Renal pelvis (tissue), 4 donors: ENCODE data around the gene ECI1. TPM values are rescaled to one million over a fixed set of nuclear protein-coding genes. Genes with fewer than 3 reads are reported as not detected.
"Not testable (repeated sequence)": the region's sequence is repeated elsewhere in the genome, so short reads cannot be mapped to it uniquely, and the experiment has no call there.

Experiments used
- DNase-seq: peaks from one replicate; pipeline ENCODE4 v3.0.0-alpha.2; 2013
- polyA plus RNA-seq, 3 donors: library from polyadenylated mRNA; unstranded; fragments of 120-200 nt; gene quantifications; one replicate each; pipeline ENCODE4 v1.2.1, GENCODE V29; 2013; ENCODE audit not compliant: insufficient read length in 3 of 3

ECI1 gene
- polyA plus RNA-seq, 3 donors, result 76.6 to 90.9 (median 81.6) TPM

DNA sequence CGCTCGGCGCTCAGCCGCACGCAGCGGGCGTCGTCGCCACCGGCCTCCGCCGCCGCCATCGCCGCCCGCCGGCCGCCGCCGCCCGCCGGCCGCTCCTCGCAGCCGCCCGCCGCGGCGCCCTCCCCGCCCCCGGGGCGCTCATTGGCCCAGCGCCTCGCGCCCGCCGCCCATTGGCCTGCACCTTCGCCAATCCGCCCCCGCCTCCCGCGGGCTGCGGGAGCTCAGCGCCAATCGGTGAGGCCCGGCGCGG lies 36.7 kb downstream of the ECI1 start, which contains the start of gene PGP:
Gene PGP (minus strand): TSS at position 122 of the 250 bp plus-strand sequence. CDS start 63 bp downstream, at position 59.
- no peak for DNase-seq

DNA sequence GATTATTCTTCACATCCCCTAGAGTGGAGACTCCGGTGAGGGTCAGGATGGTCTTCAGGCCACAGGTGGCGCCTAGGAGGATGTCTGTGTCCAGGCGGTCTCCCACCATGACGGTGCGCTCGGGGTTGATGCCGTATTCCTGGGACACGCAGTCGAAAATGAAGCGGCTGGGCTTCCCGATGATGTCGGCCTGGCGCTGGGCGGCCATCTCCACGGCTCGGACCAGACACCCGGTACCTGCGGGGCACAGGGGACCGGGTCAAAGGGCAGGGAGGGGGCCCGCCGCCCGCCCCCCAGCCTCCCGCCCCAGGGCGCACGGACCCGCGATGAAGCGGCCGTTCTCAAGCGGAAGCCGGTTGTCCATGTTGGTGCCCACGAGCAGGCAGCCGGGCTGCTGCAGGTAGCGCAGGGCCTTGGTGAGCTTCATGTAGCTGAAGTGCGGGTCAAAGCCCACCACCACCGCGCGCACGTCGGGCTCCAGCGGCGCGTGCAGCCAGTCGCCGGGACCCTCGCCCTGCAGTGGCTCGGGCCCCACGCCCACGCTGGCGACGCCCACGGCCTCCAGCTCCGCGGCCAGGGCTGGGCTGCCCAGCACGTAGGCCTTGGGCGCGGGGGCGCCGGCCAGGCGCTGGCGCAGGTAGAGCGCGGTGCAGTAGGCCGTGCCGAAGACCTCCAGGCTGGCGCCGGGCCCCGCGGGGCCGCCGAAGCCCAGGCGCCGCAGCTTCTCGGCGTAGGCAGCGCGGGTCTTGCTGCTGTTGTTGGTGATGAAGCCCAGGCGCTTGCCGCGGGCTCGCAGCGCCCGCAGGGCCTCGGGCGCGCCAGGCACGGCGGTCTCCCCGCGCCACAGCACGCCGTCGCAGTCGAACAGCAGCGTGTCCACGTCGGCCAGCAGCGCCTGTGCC lies 37.3 kb downstream of the ECI1 start:
- no peak for DNase-seq

DNA sequence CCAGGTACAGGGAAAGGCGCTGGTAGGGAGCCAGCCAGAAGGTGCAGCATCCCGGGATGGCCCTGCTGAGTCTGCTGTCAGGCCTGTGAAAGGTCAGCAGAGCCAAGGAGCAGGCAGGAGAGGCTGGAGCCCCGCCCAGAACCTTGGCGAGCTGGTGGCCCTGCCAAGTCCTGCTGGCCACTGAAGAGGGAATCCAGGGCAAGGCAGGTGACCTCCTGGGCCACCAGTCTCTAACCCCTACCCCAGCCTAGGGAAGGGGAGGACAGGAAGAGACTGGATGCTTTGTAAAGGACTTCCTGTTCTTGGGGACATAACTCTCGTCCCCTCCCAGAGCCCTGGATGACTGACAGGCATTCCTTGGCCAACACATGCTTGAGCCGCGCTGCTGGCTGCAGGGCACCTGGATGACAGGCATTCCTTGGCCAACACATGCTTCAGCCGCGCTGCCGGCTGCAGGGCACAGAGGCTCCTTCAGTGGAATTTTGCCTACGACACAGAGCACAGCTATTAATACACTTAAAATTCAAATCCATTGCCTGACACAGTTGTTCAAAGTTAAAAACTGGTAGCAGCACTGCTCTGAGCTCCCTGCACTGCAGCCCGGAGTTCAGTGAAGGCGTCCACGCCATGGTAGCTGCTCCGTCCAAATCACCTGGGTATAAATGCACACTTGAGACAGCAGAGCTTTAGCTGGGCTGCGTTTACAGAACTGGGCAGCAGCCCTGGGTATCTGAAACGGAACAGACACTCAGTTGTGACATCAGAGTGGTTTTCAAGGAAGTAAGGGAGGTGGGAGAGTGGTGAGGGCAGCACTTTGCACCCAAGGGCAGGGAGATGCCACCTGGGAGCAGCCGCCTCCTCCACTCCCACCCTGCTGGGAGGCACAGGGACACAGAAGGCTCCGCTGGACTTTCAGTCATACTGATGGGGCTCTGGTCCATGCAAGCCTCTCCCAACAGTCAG lies 38.7 kb downstream of the ECI1 start:
- DNase-seq, result no peak

DNA sequence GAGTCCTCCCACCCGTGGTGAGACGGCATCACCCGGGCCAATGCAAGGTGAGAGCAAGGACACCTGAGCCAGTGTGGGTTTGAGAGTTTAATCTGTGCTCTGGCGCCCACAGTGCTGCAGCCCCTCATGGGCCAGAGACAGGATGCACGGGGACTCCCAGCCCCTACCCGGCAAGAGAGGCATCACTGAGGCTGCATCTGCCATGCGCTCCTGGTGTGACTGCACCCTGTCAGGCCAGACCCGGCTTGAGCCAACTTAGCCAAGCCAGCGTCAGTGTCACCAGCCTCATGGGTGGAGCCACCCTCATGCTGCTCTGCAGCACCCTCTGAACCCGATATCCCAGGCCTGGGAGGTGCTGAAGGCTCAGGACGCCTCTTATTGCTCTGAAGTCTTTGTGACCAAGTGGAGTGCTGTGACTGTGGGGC lies 39.5 kb downstream of the ECI1 start:
- no peak for DNase-seq

DNA sequence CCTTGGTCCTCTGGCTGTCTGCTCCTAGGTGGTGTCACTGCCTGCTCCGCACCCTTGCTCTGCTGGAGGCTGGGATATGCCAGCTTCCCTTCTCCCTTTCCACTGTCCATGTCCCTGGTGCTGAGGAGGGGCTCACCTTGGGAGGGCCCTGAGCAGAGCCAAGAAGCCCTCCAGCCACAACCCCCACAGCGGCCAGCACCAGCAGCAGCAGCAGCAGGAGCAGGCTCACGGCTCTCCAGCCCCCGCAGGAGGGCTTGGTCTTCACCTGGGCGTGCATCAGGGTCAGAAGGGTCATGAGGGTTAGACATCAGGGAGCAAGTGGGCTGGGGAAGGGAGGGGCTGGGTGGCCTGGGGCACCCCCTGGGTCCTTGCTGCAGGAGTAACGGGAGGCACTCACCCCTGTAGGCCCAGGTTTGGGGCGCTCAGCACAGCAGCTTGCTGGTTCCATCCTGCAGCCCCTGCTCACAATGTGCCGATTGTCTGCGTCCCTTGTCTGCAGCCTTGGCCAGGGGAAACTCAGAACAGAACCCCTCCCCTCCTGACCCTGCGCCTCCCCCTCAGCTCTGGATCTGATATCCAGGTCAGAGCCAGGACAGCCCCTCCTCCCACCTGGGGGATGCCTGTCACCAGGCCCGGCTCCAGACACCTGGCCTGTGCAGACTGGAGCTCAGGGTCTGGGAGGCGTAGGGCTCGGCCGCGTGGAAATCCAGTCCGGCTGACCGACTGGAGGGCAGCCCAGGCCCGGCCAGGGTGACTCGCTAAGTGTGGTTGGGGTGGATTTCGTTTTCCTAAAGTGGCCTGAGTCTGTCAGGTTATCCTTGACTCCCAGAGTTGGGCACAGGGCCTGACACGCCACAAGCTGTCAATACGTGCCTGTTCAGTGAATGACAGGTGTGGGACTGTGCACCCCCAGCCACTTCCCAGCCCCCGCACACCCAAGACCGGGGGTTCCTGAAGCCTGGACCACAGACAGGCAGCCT lies 40.7 kb downstream of the ECI1 start, which contains the start of gene BRICD5:
Gene BRICD5 (minus strand): TSS at position 478 of the 980 bp plus-strand sequence. CDS start 30 bp downstream, at position 448.
- no peak for DNase-seq

DNA sequence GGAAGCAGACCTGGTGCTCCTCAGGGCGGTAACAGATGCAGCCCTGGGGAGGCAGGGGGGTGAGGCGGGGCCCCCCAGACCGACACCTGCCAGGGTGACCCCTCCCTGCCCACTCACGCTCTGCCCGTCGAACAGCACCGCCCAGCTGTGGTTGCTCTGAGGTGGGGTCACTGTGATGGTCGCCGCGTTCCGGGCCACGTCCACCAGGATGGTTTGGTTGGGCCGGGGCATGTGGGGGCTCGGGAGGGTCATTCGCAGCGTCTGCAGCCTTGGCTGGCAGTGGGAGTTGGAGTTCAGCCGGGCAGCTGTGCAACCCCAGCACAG lies 41.4 kb downstream of the ECI1 start:
- no peak for DNase-seq

DNA sequence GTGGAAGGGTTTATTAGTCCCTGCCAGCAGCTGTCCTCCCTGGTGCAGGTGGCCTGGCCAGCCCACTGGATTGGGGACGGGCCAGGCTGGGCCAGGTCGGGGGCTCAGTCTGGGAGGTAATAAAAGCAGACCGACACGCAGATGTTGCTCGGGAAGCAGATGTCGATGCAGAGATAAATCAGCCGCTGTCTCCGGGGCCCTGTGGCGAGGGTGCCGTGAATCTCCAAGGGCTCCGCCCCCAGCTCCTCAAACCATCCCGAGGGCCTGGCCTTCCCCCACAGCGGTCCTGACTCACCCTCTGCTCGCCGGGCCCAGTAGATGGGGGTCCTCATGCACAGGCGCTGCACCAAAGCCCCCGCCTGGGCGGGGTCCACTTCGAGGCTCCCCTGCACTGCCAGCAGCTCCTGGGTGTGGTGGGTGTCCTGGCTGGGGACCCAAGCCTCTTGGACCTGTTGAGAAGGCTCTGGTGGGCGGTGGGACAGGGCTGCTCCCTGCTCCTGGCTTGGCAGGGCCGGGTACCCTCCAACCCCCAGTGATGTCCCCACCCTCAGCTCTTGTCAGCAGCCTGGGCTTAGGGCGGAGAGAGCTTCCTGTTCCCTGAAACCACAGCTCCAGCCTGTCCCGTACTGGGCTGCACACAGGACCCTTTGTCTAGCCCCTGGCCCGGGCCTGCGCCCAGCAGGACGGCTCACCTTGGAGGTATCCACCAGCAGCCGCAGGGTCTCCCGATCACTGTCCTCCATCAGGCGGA lies 42.0 kb downstream of the ECI1 start:
- no peak for DNase-seq

DNA sequence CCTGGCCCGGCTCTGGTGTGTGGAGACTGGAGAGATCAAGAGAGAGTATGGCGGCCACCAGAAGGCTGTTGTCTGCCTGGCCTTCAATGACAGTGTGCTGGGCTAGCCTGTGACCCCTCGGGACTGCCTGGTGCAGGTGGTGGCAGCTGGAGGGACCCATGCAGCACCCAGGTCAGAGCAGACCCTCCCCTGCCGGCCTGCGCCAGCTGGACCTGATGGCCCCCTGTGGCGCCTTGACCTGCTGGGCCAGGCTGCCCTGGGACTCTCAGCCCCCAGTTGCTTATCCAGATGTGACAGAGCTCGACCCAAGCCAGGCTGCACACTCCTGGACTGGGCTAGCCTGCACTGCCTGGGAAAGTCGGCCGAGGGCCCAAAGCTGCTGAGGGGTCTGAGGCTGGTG lies 42.6 kb downstream of the ECI1 start:
- no peak for DNase-seq

DNA sequence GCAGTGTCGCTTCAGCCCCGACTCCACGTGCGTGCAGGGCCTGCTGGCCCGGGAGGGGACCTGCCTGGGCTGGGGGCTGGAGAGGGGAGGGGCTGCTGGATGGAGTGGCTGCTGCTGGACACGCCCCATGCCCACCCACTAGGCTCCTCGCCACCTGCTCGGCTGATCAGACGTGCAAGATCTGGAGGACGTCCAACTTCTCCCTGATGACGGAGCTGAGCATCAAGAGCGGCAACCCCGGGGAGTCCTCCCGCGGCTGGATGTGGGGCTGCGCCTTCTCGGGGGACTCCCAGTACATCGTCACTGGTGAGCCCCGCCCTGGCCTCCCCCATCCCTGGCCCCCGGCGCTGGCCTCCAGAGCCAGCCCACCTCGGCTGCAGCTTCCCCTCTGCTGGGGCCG lies 43.1 kb downstream of the ECI1 start:
- DNase-seq, result no peak

DNA sequence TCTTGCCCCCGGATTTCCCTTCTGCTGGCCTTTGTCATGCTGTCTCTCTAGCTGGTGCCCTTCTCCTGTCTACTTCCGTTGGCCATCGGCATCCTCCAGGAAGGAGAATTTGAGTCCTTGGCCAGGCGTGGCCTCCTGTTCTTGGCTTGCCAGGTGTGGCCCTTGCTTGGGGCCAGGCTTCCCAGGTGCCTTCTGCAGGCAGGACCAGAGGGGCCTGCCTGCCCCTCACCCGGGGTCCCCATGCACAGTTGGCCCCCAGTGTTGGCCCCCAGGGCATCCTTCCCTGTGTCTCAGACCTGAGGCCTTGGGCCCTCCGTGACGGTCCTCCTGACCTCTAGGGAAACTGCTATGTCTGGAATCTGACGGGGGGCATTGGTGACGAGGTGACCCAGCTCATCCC lies 43.5 kb downstream of the ECI1 start:
- no peak for DNase-seq

DNA sequence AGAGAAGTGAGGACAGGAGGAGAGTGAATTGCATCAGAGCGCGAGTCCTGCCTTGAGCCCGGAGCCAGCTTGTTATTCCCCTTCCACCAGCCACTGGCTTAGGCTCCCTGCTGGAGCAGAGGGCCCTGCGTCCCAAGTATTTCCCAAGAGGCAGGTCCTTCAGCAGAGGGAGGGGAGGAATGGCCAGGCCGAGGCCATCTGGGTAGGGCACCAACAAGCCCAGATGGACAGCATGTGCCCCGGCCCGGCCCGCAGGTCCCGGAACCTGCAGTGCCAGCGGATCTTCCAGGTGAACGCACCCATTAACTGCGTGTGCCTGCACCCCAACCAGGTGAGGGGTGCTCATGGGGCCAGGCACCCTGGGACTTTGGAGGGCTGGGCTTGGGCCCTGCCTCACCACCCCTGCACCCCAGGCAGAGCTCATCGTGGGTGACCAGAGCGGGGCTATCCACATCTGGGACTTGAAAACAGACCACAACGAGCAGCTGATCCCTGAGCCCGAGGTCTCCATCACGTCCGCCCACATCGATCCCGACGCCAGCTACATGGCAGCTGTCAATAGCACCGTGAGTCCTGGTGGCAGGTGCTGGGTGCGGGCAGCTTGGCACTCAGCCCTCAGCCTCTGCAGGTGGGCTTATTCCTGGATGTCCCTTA lies 44.5 kb downstream of the ECI1 start:
- no peak for DNase-seq

DNA sequence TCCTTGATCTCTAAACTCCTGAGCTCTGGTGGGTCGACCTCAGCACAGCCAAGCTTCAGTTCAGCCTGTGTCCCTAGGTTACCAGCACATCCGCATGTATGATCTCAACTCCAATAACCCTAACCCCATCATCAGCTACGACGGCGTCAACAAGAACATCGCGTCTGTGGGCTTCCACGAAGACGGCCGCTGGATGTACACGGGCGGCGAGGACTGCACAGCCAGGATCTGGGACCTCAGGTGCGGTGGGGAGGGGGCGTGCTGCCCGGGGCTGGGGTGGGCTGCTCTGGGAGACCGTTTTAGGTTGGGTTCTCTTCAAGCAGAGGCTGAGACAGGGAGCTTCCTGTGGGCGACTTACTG lies 45.0 kb downstream of the ECI1 start:
- DNase-seq, result no peak

DNA sequence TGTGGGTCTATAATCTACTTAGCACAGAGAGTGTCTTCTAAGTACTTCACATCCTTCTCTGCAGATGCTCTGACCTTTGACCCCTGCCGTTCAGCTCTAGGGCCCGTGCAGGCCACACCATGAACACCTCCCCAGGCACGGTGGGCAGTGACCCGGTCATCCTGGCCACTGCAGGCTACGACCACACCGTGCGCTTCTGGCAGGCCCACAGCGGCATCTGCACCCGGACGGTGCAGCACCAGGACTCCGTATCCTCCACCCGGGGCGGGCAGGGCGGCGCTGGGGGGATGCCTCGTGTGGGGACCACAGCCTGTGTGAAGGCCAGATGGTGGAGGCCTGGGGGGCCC lies 45.4 kb downstream of the ECI1 start:
- DNase-seq, result no peak

DNA sequence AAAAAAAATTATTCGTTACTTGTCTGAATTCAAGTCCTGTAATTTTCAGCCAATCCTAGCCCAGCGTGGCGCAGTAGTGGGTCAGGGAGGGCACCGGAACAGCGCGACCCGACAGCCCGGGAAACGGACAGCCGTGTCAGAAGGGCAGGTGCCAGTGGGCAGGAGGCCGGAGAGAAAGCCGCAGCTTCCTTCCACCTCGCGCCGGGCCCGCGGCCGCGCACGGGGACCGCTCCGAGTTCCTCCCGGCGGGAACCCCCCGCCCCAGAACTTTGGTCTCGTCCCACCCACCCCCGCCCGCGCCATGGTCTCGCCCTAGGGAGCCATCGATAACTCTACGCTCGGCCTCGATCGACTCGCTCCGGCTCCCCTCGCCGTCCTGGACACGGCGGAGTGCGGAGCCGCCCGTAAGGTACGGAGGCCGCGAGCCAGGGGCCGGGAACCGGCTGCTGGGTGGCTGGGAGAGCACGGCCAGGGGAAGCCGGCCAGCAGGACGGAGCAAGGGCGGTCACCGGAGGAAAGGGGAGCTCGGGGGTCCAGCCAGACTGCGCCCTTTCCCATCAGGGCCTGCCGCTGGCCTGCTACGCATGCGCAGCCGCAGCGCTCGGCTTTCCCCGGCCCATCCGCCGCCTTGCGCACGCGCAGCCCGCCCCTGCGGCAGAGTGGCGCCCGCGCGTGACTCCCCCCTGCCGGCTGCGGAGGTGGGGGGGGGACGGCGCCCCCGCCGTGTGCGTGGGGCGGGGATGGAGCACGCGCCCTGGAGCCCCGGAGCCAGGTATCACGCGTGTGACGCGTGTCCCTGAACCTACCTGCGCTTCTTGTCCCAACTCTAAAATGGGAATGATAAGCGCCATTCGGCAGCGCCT lies 46.1 kb downstream of the ECI1 start, which contains the start of gene MLST8:
Gene MLST8 (plus strand): TSS at position 351 of the 863 bp plus-strand sequence. CDS start 632 bp downstream, outside the sequence.
- peak; percentile 85 for DNase-seq

DNA sequence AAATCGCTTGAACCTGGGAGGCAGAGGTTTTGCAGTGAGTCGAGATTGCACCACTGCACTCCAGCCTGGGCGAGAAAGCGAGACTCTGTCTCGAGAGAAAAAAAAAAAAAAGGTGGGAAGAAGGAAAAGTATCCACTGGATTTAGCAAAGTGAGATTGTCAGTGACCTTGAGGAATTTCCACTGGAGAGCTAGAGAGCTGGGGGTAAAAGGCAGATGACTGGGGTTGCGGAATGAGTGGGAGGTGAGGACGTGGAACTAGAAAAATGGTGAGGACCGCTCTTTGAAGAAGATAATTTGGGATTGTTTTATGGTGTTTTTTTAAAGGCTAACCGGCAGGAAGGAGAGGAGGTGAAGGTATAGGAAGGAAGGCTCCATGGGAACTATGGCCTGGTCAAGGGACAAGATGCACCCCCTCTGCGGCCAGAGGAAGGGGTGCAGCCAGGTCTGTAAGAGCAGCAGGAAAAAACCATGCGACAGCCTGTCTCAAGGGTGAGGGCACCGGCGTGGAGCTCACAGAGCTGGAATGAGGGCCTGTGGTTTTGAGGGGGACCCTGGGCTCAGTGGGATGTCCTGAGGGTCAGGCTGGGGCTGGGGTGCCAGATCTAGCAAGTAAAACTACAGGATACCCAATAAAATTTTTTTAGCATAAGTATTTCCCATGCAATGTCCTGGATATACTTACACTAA lies 46.8 kb downstream of the ECI1 start:
- DNase-seq, result no peak

DNA sequence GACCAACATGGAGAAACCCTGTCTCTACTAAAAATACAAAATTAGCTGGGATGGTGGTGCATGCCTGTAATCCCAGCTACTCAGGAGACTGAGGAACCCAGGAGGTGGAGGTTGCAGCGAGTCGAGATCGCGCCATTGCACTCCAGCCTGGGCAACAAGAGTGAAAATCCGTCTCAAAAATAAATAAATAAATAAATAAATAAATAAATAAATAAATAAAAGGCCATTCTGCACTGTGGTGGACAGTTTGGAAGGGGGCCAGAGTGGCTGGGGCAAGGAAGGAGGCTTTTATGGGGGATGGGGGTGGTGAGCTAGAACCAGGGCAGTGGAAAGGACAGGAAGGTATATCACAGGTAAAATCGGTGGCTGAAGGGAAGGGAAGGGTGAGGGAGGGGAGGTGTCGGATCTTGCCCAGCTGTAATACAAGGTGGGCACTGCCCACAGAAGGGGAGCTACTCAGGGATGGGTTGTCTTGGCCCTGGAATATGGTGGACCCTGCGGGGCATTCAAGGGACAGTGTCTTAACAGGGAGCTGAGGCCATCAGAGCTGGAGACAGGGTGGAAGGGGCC lies 48.2 kb downstream of the ECI1 start:
- DNase-seq, result not testable (repeated sequence)

DNA sequence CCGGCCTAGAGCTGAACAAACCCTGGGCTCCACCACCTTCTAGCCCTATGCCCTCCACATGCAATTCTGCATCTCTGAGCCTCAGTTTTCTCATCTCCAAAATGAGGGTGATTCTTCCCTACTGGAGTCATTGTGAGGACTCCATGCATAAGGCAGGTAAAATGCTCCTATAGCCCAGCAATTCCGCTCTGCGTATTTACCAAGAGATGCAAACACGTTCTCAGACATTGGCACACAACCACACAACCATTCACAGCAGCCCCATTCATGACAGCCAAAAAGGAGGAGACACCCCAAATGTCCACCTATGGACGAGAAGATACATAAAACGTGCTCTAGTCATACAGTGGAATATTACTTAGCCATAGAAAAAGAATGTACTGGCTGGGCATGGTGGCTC lies 51.1 kb downstream of the ECI1 start:
- no peak for DNase-seq

DNA sequence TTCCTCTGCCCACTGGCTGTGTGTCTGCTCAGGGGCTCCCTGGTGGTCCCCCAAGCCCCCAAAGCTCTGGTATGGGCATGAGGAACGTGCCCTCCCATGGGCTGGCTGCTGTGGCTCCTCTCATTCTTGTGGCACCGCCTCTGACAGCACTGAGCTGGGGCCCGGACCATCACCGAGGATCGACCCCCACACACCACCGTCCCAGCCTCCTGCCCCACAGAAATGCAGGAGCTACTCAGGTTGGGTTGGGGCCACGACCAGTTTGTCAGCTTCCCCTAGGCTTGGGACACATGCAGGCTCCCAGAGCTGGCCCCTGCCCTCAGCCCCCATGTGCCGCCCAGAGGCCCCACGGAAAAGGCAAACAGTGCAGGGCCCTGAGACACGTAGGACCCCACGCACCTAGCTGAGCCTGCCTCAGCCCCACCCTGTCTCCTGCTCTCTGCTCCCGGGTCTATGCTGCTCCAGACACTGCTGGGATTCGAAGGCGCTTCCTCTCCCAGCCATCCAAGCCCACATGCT lies 51.7 kb downstream of the ECI1 start:
- DNase-seq, result no peak
